ENCODE results near the gene MTRR. TPM values are rescaled to one million over a fixed set of nuclear protein-coding genes. Genes with fewer than 3 reads are reported as not detected.

Gene MTRR
- total RNA-seq, 1 experiment from 2014 or later, result 88.6 TPM

DNA sequence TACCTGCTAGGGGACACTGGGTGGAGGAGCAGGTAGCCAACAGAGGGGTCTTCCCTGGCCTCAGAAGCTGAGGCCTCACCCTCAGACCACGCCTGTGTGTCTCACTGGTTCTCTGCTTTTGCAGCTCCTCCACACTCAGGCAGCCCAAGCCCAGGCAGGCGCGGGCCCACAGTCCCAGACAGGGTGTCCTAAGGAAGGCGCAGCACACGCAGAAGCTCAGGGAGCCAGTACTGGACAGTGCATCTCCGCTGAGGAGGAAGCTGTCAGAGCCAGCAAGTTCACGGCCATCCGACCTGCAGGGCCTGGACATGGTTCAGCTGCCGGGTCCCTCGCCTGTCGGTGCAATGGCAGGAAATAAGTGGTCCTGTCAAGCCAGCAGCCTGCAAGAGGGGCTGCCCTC lies 43.3 kb upstream of the MTRR start:
- ChIA-PET POLR2A (no interaction called here), CTCF (interaction anchor here (0.6 to 2.3 kb wide), 3 partner anchors 10 to 1056 kb away, joined by 3 to 9 read pairs (median 4); no protein-coding TSS in a partner anchor)
- Mint-ChIP-seq H3K4me1 (ENCODE audit: insufficient read depth, unreplicated experiment) (no peaks in the 10 kb centered on the region), H3K9me3 (ENCODE audit: unreplicated experiment) (no peaks in the 10 kb centered on the region), H3K4me3 (ENCODE audit: unreplicated experiment) (no peak overlapping the region), H3K36me3 (ENCODE audit: insufficient read depth, unreplicated experiment) (no peaks in the 10 kb centered on the region), H3K27ac (ENCODE audit: low read depth, unreplicated experiment) (no peak overlapping the region), H3K27me3 (ENCODE audit: insufficient read depth, unreplicated experiment) (peaks cover 53% of the 10 kb centered on the region)
- no TSS peak for BruUV-seq (replicated peaks)
- TF ChIP-seq, protein P1, sequence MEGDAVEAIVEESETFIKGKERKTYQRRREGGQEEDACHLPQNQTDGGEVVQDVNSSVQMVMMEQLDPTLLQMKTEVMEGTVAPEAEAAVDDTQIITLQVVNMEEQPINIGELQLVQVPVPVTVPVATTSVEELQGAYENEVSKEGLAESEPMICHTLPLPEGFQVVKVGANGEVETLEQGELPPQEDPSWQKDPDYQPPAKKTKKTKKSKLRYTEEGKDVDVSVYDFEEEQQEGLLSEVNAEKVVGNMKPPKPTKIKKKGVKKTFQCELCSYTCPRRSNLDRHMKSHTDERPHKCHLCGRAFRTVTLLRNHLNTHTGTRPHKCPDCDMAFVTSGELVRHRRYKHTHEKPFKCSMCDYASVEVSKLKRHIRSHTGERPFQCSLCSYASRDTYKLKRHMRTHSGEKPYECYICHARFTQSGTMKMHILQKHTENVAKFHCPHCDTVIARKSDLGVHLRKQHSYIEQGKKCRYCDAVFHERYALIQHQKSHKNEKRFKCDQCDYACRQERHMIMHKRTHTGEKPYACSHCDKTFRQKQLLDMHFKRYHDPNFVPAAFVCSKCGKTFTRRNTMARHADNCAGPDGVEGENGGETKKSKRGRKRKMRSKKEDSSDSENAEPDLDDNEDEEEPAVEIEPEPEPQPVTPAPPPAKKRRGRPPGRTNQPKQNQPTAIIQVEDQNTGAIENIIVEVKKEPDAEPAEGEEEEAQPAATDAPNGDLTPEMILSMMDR (IDR thresholded peaks at IDR 0.05; ENCODE audit: unreplicated experiment), result no peak
- intact Hi-C loops (cut with micrococcal nuclease), result no loop called here
- no peak for DNase-seq (ENCODE audit: unreplicated experiment)

DNA sequence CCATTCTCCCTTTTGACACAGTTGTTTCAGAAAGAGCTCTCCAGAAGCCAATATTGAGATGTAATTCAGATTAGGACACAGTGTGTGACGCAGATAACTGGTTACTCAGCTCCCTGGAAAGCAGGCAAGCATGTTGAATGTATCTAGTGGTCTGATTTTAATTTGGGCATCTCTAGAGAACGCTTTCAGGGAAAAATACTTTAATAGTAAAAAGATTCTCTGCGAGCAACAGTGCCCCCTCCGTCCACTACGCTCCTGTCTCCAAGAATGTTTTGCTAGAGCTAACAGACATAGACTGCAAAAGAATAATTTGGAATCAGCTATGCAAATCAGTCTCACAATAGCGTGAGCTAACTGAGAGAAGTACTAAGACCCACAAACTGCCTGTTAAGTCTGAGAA lies 41.3 kb upstream of the MTRR start:
- ChIA-PET POLR2A (no interaction called here), CTCF (interaction anchor here (0.6 kb wide), 1 partner anchor 81 kb away, joined by 3 read pairs; no protein-coding TSS in a partner anchor)
- intact Hi-C loops (cut with micrococcal nuclease), result no loop called here
- Mint-ChIP-seq H3K9me3 (ENCODE audit: unreplicated experiment) (no peaks in the 10 kb centered on the region), H3K4me1 (ENCODE audit: insufficient read depth, unreplicated experiment) (no peaks in the 10 kb centered on the region), H3K27me3 (ENCODE audit: insufficient read depth, unreplicated experiment) (peaks cover 35% of the 10 kb centered on the region), H3K4me3 (ENCODE audit: unreplicated experiment) (no peak overlapping the region), H3K36me3 (ENCODE audit: insufficient read depth, unreplicated experiment) (no peaks in the 10 kb centered on the region), H3K27ac (ENCODE audit: low read depth, unreplicated experiment) (no peak overlapping the region)
- BruUV-seq (replicated peaks), result no TSS peak
- no peak for DNase-seq (ENCODE audit: unreplicated experiment)
- TF ChIP-seq, protein P1 (IDR thresholded peaks at IDR 0.05; ENCODE audit: unreplicated experiment), result no peak

DNA sequence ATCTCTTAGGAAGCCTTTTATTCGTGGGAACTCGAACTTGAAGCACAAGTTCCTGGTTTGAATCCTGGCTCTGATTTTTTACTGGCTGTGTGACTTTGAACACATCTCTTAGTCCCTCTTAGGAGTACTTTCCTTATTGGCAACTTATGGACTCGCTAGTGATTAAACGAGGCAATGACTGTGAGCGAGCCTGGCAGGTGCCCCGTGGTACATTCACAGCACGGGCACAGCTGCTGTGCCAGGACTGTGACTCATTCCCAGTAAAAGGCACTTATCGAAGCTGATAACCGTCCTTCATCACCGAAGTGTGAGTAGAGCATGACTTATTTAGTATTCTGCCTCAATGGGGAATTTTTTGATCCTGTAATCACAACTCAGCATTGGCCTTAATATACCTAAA lies 40.7 kb upstream of the MTRR start:
- peak; percentile 21 for DNase-seq (ENCODE audit: unreplicated experiment)
- Mint-ChIP-seq H3K4me1 (ENCODE audit: insufficient read depth, unreplicated experiment) (no peaks in the 10 kb centered on the region), H3K27ac (ENCODE audit: low read depth, unreplicated experiment) (no peak overlapping the region), H3K27me3 (ENCODE audit: insufficient read depth, unreplicated experiment) (peaks cover 28% of the 10 kb centered on the region), H3K4me3 (ENCODE audit: unreplicated experiment) (no peak overlapping the region), H3K36me3 (ENCODE audit: insufficient read depth, unreplicated experiment) (no peaks in the 10 kb centered on the region), H3K9me3 (ENCODE audit: unreplicated experiment) (no peaks in the 10 kb centered on the region)
- intact Hi-C loops (cut with micrococcal nuclease), result no loop called here
- TF ChIP-seq, protein P1 (IDR thresholded peaks at IDR 0.05; ENCODE audit: unreplicated experiment), result no peak
- ChIA-PET POLR2A (no interaction called here), CTCF (interaction anchor here (0.6 to 2.0 kb wide), 2 partner anchors 13 to 82 kb away, joined by 3 to 8 read pairs; no protein-coding TSS in a partner anchor)
- no TSS peak for BruUV-seq (replicated peaks)

DNA sequence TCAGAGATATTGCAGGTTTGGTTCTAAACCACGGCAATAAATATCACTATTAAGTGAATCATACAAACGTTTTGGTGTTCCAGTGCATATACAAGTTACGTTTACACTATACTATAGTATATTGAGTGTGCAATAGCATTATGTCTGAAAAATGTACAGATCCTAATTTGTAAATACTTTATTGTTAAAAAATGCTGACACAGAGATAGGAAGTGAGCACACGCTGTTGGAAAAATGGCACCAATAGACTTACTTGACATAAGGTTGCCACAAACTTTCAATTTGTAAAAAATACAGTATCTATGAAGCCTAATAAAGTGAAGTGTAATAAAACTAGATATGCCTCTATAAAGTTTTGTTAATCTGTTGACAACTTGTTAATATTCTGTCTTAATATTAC lies 34.0 kb upstream of the MTRR start:
- CTCF ChIA-PET, result interaction anchor here (0.6 to 1.1 kb wide), 2 partner anchors 18 to 486 kb away, joined by 3 to 4 read pairs; no protein-coding TSS in a partner anchor
- intact Hi-C loops (cut with micrococcal nuclease), result no loop called here
- DNase-seq (ENCODE audit: unreplicated experiment), result no peak
- Mint-ChIP-seq H3K27me3 (ENCODE audit: insufficient read depth, unreplicated experiment) (no peaks in the 10 kb centered on the region), H3K9me3 (ENCODE audit: unreplicated experiment) (no peaks in the 10 kb centered on the region), H3K4me1 (ENCODE audit: insufficient read depth, unreplicated experiment) (no peaks in the 10 kb centered on the region), H3K4me3 (ENCODE audit: unreplicated experiment) (no peak overlapping the region), H3K36me3 (ENCODE audit: insufficient read depth, unreplicated experiment) (no peaks in the 10 kb centered on the region), H3K27ac (ENCODE audit: low read depth, unreplicated experiment) (no peak overlapping the region)
- POLR2A ChIA-PET, result interaction anchor here (1.7 kb wide), 1 partner anchor 34 kb away, joined by 4 read pairs; the partner anchor contains the start of genes FASTKD3 and MTRR
- TF ChIP-seq, protein P1 (IDR thresholded peaks at IDR 0.05; ENCODE audit: unreplicated experiment), result no peak
- BruUV-seq (replicated peaks), result no TSS peak
